Cardiac fibroblast (primary cell): ENCODE measurements around the gene SMIM24.

ENCODE experiments used
- DNase-seq, 2 donors: peaks; one replicate each; pipeline versions ENCODE4 v3.0.0 to v3.0.0-alpha.2; 2010; ENCODE audit warnings: low read depth in 2 of 2
- H3K4me3 ChIP-seq, 2 donors: replicated peaks in 1 of 2; 1 replicate in 1 of 2; 2 replicates in 1 of 2; pipeline ENCODE4 v1.5.1; 2011; ENCODE audit warnings: low read depth in 2 of 2, low read length in 2 of 2, mild to moderate bottlenecking in 2 of 2, moderate library complexity in 1 of 2
- TF ChIP-seq, protein P1 (sequence below): IDR thresholded peaks from one replicate; pipeline ENCODE4 v1.5.1; 2011; ENCODE audit warnings: low read depth, mild to moderate bottlenecking, low read length, inconsistent platforms

Gene SMIM24

GRCh38 chr19:3478409-3479176, 1.7 kb downstream of the SMIM24 start:
- no peak overlapping the region for H3K4me3 ChIP-seq
- TF ChIP-seq, protein P1, sequence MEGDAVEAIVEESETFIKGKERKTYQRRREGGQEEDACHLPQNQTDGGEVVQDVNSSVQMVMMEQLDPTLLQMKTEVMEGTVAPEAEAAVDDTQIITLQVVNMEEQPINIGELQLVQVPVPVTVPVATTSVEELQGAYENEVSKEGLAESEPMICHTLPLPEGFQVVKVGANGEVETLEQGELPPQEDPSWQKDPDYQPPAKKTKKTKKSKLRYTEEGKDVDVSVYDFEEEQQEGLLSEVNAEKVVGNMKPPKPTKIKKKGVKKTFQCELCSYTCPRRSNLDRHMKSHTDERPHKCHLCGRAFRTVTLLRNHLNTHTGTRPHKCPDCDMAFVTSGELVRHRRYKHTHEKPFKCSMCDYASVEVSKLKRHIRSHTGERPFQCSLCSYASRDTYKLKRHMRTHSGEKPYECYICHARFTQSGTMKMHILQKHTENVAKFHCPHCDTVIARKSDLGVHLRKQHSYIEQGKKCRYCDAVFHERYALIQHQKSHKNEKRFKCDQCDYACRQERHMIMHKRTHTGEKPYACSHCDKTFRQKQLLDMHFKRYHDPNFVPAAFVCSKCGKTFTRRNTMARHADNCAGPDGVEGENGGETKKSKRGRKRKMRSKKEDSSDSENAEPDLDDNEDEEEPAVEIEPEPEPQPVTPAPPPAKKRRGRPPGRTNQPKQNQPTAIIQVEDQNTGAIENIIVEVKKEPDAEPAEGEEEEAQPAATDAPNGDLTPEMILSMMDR: no peak
- DNase-seq: no peak

DNA sequence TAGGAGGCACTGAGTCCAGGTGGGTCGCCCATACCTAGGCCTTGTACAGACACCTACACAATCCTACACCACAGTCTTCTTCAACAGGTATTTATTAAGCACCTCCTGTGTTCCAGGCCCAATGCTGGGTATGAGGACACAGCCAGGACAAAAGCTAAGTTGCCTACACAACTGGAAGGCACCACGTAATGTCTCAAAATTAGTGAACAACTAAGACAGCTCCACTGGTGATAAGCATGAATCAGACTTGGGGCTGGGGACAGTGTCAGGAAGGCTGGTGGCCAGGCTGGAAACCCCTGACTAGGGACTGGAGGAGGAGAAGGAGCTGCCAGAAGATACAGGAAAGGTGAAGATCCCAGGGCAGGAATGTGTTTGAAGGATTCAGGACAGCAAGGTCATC, 2.4 kb downstream of the SMIM24 start:
- no peak overlapping the region for H3K4me3 ChIP-seq
- TF ChIP-seq, protein P1: no peak
- no peak for DNase-seq

DNA sequence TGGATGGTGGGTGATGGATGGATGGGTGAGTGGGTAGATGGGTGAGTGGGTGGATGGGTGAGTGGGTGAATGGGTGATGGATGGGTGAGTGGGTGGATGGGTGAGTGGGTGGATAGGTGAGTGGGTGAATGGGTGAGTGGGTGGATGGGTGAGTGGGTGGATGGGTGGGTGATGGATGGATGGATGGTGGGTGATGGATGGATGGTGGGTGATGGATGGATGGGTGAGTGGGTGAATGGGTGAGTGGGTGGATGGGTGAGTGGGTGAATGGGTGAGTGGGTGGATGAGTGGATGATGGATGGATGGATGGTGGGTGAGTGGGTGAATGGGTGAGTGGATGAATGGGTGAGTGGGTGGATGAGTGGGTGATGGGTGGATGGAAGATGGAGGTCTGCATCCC, 2.8 kb downstream of the SMIM24 start:
- DNase-seq: no peak
- H3K4me3 ChIP-seq: no peak overlapping the region
- TF ChIP-seq, protein P1: no peak

DNA sequence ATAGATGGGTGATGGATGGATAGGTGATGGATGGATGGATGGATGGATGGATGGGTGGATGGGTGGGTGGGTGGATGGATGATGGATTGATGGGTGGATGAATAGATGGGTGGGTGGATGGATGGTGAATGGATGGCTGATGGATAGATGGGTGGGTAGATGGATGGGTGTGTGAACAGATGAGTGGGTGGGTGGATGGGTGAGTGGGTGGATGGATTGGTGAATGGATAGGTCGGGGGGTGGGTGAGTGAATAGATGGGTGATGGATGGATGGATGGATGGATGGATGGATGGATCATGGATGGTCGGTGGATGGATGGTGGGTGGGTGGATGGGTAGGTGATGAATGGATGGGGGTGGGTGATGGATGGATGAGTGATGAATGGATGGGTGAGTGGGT, 3.5 kb downstream of the SMIM24 start:
- H3K4me3 ChIP-seq: no peak overlapping the region
- no peak for DNase-seq
- TF ChIP-seq, protein P1: no peak

GRCh38 chr19:3475449-3475848, 4.9 kb downstream of the SMIM24 start:
- DNase-seq: no peak
- TF ChIP-seq, protein P1: no peak
- H3K4me3 ChIP-seq: no peak overlapping the region

DNA sequence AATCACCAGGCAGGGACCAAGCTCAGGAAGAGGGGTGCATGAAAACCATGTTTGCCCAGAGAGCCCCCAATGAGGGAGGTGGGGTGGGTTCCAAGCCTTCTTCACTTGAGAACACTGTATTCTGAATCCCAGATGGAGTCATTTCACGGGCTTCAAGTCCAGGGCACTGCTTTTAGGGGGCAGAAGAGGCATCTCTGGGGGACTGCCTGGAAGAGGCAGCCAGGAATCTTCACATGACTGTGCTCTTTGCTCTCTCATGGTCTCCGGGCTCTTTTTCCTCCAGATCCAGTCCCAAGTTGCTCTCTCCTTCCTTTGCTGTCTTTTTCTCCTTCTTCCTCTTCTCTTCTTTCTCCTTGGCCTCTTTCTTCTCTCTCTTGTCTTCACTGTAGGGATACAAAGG, 5.7 kb downstream of the SMIM24 start:
- H3K4me3 ChIP-seq: no peak overlapping the region
- DNase-seq: no peak
- TF ChIP-seq, protein P1: no peak

GRCh38 chr19:3474010-3474409, 6.3 kb downstream of the SMIM24 start:
- TF ChIP-seq, protein P1: no peak
- no peak overlapping the region for H3K4me3 ChIP-seq
- no peak for DNase-seq
